ENCODE data around the gene LRRC70. TPM values are rescaled to one million over a fixed set of nuclear protein-coding genes. Genes with fewer than 3 reads are reported as not detected.

The LRRC70 gene
- total RNA-seq, 4 donors from 2014 or later, result 1.0 to 3.6 (median 2.3) TPM

- intact Hi-C loops (cut with DNase I), result no loop called here
- Histone ChIP-seq H3K36me3 (peaks cover 0 to 40% (median 28%) of the 10 kb centered on the region in 4 donors), H3K9me3 (no peaks in the 10 kb centered on the region), H3K4me3 (no peak overlapping the region), H3K4me1 (no peaks in the 10 kb centered on the region), H3K27ac (replicated peaks in 1 of 4) (no peak overlapping the region), H3K27me3 (no peaks in the 10 kb centered on the region)
- no peak for DNase-seq (ENCODE audit: extremely low spot score)
- 92% methylated on average over 5 of the region's 5 CpGs for WGBS
- TF ChIP-seq EP300 (IDR thresholded peaks at IDR 0.05) (no peak), POLR2AphosphoS5 (IDR thresholded peaks at IDR 0.05) (no peak), POLR2A (IDR thresholded peaks at IDR 0.05; ENCODE audit: low read depth) (no peak)
Observed at GRCh38 chr5:62627901-62628300, 49.3 kb downstream of the LRRC70 start.

Other genes starting within 250 kb of the LRRC70 start
- 10 to 100 TPM; 18.3 to 34.8 (median 26.4) TPM for gene DIMT1, start 174.9 kb upstream of the LRRC70 start, total RNA-seq
- gene IPO11, start 166.1 kb upstream of the LRRC70 start, total RNA-seq, result 10 to 100 TPM; 14.8 to 19.6 (median 18.3) TPM